HepG2 (cell line): ENCODE results near the gene RPS8. TPM values are rescaled to one million over a fixed set of nuclear protein-coding genes. Genes with fewer than 3 reads are reported as not detected.

Source experiments
- ARHGAP35 ChIP-seq: sonication (generic); formaldehyde crosslinking; IDR thresholded peaks from 2 replicates; pipeline ENCODE4 v1.9.0; 2022; ENCODE audit warnings: mild to moderate bottlenecking, inconsistent platforms, moderate library complexity, missing genetic modification reagents, borderline replicate concordance
- GABPB1 ChIP-seq: IDR thresholded peaks from 2 replicates; pipeline ENCODE4 v1.6.1; 2016; ENCODE audit warnings: mild to moderate bottlenecking, missing genetic modification reagents, moderate library complexity, missing compliant biosample characterization
- GPN1 ChIP-seq: sonication (generic); formaldehyde crosslinking; IDR thresholded peaks from 2 replicates; pipeline ENCODE4 v1.5.1; 2020; ENCODE audit warnings: missing genetic modification reagents, borderline replicate concordance
- HOXA5 ChIP-seq: sonication (generic); formaldehyde crosslinking; IDR thresholded peaks from 2 replicates; pipeline ENCODE4 v1.4.0; 2020; ENCODE audit warnings: missing genetic modification reagents
- KDM3A ChIP-seq: IDR thresholded peaks from 2 replicates; pipeline ENCODE4 v1.6.1; 2018; ENCODE audit warnings: low read depth, missing compliant biosample characterization
- MAFK ChIP-seq, 2 experiments: IDR thresholded peaks in 1 of 2; conservative IDR thresholded peaks in 1 of 2; 2 replicates each; pipeline ENCODE4 v1.6.1; 2011; ENCODE audit warnings: improper control_type of control experiment in 2 of 2, low read length in 2 of 2
- MYPOP ChIP-seq: sonication (generic); formaldehyde crosslinking; IDR thresholded peaks from 2 replicates; pipeline ENCODE4 v1.8.1; 2023; ENCODE audit warnings: mild to moderate bottlenecking, moderate library complexity, missing genetic modification reagents
- NONO ChIP-seq, 2 experiments: fragments of 450-650 bp in 1 of 2; sonication (generic) in 1 of 2; formaldehyde crosslinking in 1 of 2; IDR thresholded peaks in 1 of 2; conservative IDR thresholded peaks in 1 of 2; 2 replicates each; pipeline versions ENCODE4 v1.6.1 to v1.8.0; 2017 to 2022; ENCODE audit warnings: mild to moderate bottlenecking in 1 of 2, missing genetic modification reagents in 1 of 2, moderate library complexity in 1 of 2
- PAXIP1 ChIP-seq: sonication (generic); formaldehyde crosslinking; conservative IDR thresholded peaks from 2 replicates; pipeline ENCODE4 v1.4.0; 2020; ENCODE audit warnings: mild to moderate bottlenecking, missing genetic modification reagents, moderate library complexity
- POGK ChIP-seq: sonication (generic); formaldehyde crosslinking; conservative IDR thresholded peaks from 2 replicates; pipeline ENCODE4 v1.8.0; 2022; ENCODE audit warnings: mild to moderate bottlenecking, moderate library complexity, missing genetic modification reagents
- PRPF4 ChIP-seq: fragments of 200-400 bp; formaldehyde crosslinking; IDR thresholded peaks from 2 replicates; pipeline ENCODE4 v1.6.1; 2016; ENCODE audit warnings: low read length, low read depth; ENCODE audit not compliant: poor library complexity, severe bottlenecking
- RAD21 ChIP-seq: fragments of 450-650 bp; formaldehyde crosslinking; IDR thresholded peaks from 2 replicates; pipeline ENCODE4 v1.5.0; 2020; ENCODE audit warnings: mild to moderate bottlenecking
- RBM22 ChIP-seq: fragments of 200-400 bp; formaldehyde crosslinking; optimal IDR thresholded peaks from 2 replicates; pipeline ENCODE3; 2017; ENCODE audit warnings: mild to moderate bottlenecking, low read length, moderate library complexity
- SP5 ChIP-seq: IDR thresholded peaks from 2 replicates; pipeline ENCODE4 v1.6.1; 2016; ENCODE audit warnings: low read depth, borderline replicate concordance
- SRSF4 ChIP-seq: fragments of 200-400 bp; formaldehyde crosslinking; IDR thresholded peaks from one replicate; pipeline ENCODE4 v1.6.1; 2018; ENCODE audit warnings: mild to moderate bottlenecking, low read depth, low read length, moderate library complexity; ENCODE audit not compliant: poor library complexity, severe bottlenecking
- SUZ12 ChIP-seq: fragments of 150-350 bp; IDR thresholded peaks from 2 replicates; pipeline ENCODE4 v1.6.1; 2014; ENCODE audit warnings: low read depth, low read length
- ZFP36L1 ChIP-seq: sonication (generic); formaldehyde crosslinking; IDR thresholded peaks from 2 replicates; pipeline ENCODE4 v1.8.0; 2022; ENCODE audit warnings: mild to moderate bottlenecking, missing genetic modification reagents, moderate library complexity
- ZFP90 ChIP-seq: sonication (generic); formaldehyde crosslinking; IDR thresholded peaks from 2 replicates; pipeline ENCODE4 v1.8.0; 2022; ENCODE audit warnings: missing genetic modification reagents, mild to moderate bottlenecking, inconsistent platforms, borderline replicate concordance
- ZMAT5 ChIP-seq: sonication (generic); formaldehyde crosslinking; IDR thresholded peaks from 2 replicates; pipeline ENCODE4 v1.5.0; 2020; ENCODE audit warnings: mild to moderate bottlenecking, low read depth, missing genetic modification reagents, borderline replicate concordance
- ZNF136 ChIP-seq: sonication (generic); formaldehyde crosslinking; IDR thresholded peaks from 2 replicates; pipeline ENCODE4 v1.8.1; 2022; ENCODE audit warnings: low read depth, mild to moderate bottlenecking, moderate library complexity, missing genetic modification reagents
- ZNF253 ChIP-seq: sonication (generic); formaldehyde crosslinking; IDR thresholded peaks from 2 replicates; pipeline ENCODE4 v1.8.0; 2022; ENCODE audit warnings: mild to moderate bottlenecking, missing genetic modification reagents, borderline replicate concordance
- ZNF274 ChIP-seq: sonication (generic); formaldehyde crosslinking; IDR thresholded peaks from 2 replicates; pipeline ENCODE4 v1.5.1; 2020; ENCODE audit warnings: mild to moderate bottlenecking, missing genetic modification reagents
- ZNF619 ChIP-seq: sonication (generic); formaldehyde crosslinking; IDR thresholded peaks from 2 replicates; pipeline ENCODE4 v1.4.0; 2020; ENCODE audit warnings: mild to moderate bottlenecking, missing genetic modification reagents
- polyA plus RNA-seq, 8 experiments: library from polyadenylated mRNA; depleted of rRNA in 3 of 8; stranded (reverse) in 7 of 8; unstranded in 1 of 8; fragments of >200 nt; fragmentation: Illumina TruSeq in 4 of 8; extraction: Trizol in 4 of 8; gene quantifications; 2 replicates each; pipeline versions ENCODE4 v1.2.1 to v1.2.3, GENCODE V29; 2011 to 2016; ENCODE audit warnings: low read depth in 4 of 8, missing spikeins in 1 of 8, mixed read lengths in 1 of 8; ENCODE audit not compliant: insufficient read depth in 1 of 8
- total RNA-seq, 5 experiments: library from RNA; depleted of rRNA; stranded (reverse); fragments of >200 nt; fragmentation: Illumina TruSeq; extraction: Trizol; gene quantifications; 2 replicates each; pipeline ENCODE4 v1.2.3, GENCODE V29; 2016; ENCODE audit warnings: low read depth in 1 of 5

Gene RPS8
- total and polyA plus RNA-seq, 2 of the 13 experiments (the other 11 are each of a cell fraction or from before 2014, with no cell fraction given), result 2,628 to 2,822 TPM

GRCh38 chr1:44807364-44808062 lies 32.2 kb downstream of the RPS8 start (continued):
- TF ChIP-seq ZMAT5 (CRISPR knock-in tag) (no peak), ZNF136 (no peak), RBM22 (peak; percentile 86), MYPOP (peak; percentile 64), MAFK (conservative IDR thresholded peaks at IDR 0.05 in 1 of 2, IDR thresholded peaks at IDR 0.05 in 1 of 2; ENCODE audit: low read length in 2 of 2) (no peak; a peak in 1 of 4 replicates), GABPB1 (CRISPR knock-in tag) (peak; percentile 69), ZNF274 (CRISPR knock-in tag) (peak; percentile 90), SUZ12 (no peak), POGK (CRISPR knock-in tag) (peak; percentile 76), GPN1 (no peak), ZNF253 (CRISPR knock-in tag) (peak; percentile 72; the same call in 1 of the 2 replicates), RAD21 (CRISPR knock-in tag) (no peak), KDM3A (no peak), ZFP36L1 (CRISPR knock-in tag) (peak; percentile 94), NONO (IDR thresholded peaks at IDR 0.05) (no peak), NONO (CRISPR knock-in tag; conservative IDR thresholded peaks at IDR 0.05) (peak; percentile 64), PAXIP1 (peak; percentile 90), PRPF4 (no peak), ZFP90 (peak; percentile 88; the same call in 1 of the 2 replicates), SRSF4 (no peak), ARHGAP35 (CRISPR knock-in tag) (peak; percentile 85), SP5 (peak; percentile 95), HOXA5 (CRISPR knock-in tag) (peak; percentile 86; the same call in 1 of the 2 replicates), ZNF619 (peak; percentile 99)
